B cell (primary cell): ENCODE measurements around the gene SNRPE. TPM values are rescaled to one million over a fixed set of nuclear protein-coding genes. Genes with fewer than 3 reads are reported as not detected.

Experiments
- ATAC-seq: fragments of 200-7000 bp; cut with Tn5 transposase; one replicate; pipeline ENCODE4 v1.10.0; 2021; ENCODE audit warnings: low read depth, mild to moderate bottlenecking, moderate number of reproducible peaks, moderate library complexity
- CTCF ChIA-PET: fragments of 350-600 bp; sonication (Branson Sonifier 250); formaldehyde crosslinking; loops from one replicate; lab custom pipeline; 2021; ENCODE audit warnings: antibody characterized with exemption, inconsistent platforms; lab: Charles Lee
- POLR2A ChIA-PET: fragments of 350-600 bp; sonication (Branson Sonifier 250); formaldehyde crosslinking; loops from one replicate; lab custom pipeline; 2021; ENCODE audit warnings: antibody characterized with exemption; lab: Charles Lee
- DNase-seq: peaks from one replicate; pipeline ENCODE4 v3.0.0; 2013
- H2AFZ ChIP-seq: 2 replicates; pipeline ENCODE4 v1.6.1; 2012; ENCODE audit warnings: mild to moderate bottlenecking, low read depth, low read length; ENCODE audit not compliant: insufficient read depth, poor library complexity, severe bottlenecking
- H3K27ac ChIP-seq, 2 donors: 1 replicate in 1 of 2; 2 replicates in 1 of 2; pipeline ENCODE4 v1.5.1; 2012 to 2013; ENCODE audit warnings: low read length in 2 of 2, mild to moderate bottlenecking in 2 of 2, moderate library complexity in 1 of 2
- H3K27me3 ChIP-seq, 4 experiments: fragments of 200-600 bp in 1 of 4; sonication (generic) in 1 of 4; replicated peaks in 1 of 4; 1 replicate in 2 of 4; 2 replicates in 2 of 4; pipeline versions ENCODE4 v1.6.1 to v1.7.0; 2013 to 2016; ENCODE audit warnings: low read length in 3 of 4, mild to moderate bottlenecking in 2 of 4, mixed read lengths in 1 of 4, moderate library complexity in 1 of 4; ENCODE audit not compliant: insufficient read depth in 4 of 4, control insufficient read depth in 3 of 4; ENCODE audit errors: control extremely low read depth in 1 of 4
- H3K36me3 ChIP-seq, 2 experiments: replicated peaks in 1 of 2; 1 replicate in 1 of 2; 2 replicates in 1 of 2; pipeline versions ENCODE4 v1.6.1 to v1.7.1; 2013; ENCODE audit warnings: low read length in 1 of 2; ENCODE audit not compliant: insufficient read depth in 2 of 2, control insufficient read depth in 1 of 2; ENCODE audit errors: control extremely low read depth in 1 of 2, extremely low read depth in 1 of 2
- H3K4me1 ChIP-seq, 2 donors: fragments of 200-600 bp in 1 of 2; sonication (generic) in 1 of 2; 1 replicate in 1 of 2; 2 replicates in 1 of 2; pipeline versions ENCODE4 v1.5.1 to v1.6.1; 2013 to 2017; ENCODE audit warnings: low read length in 2 of 2; ENCODE audit not compliant: control insufficient read depth in 2 of 2, insufficient read depth in 2 of 2
- H3K4me2 ChIP-seq: replicated peaks from 2 replicates; pipeline ENCODE3; 2012; ENCODE audit warnings: mild to moderate bottlenecking, low read depth, low read length; ENCODE audit not compliant: poor library complexity, severe bottlenecking
- H3K4me3 ChIP-seq, 5 experiments: fragments of 200-600 bp in 1 of 5; sonication (generic) in 1 of 5; 1 replicate in 3 of 5; 2 replicates in 2 of 5; pipeline versions ENCODE4 v1.5.1 to v1.7.0; 2011 to 2016; ENCODE audit warnings: low read length in 4 of 5, mild to moderate bottlenecking in 4 of 5, low read depth in 2 of 5, control low read depth in 1 of 5, moderate library complexity in 1 of 5; ENCODE audit not compliant: insufficient read depth in 1 of 5; ENCODE audit errors: control extremely low read depth in 1 of 5, extremely low read depth in 1 of 5
- H3K79me2 ChIP-seq: fragments of 200-600 bp; sonication (generic); one replicate; pipeline ENCODE4 v1.6.0; 2016; ENCODE audit warnings: low read length; ENCODE audit not compliant: control insufficient read depth, insufficient read depth
- H3K9ac ChIP-seq: fragments of 200-600 bp; sonication (generic); 2 replicates; pipeline ENCODE4 v1.6.1; 2017; ENCODE audit warnings: mild to moderate bottlenecking, low read length, moderate library complexity
- H3K9me3 ChIP-seq, 3 donors: one replicate each; pipeline versions ENCODE4 v1.6.1 to v1.7.1; 2013; ENCODE audit warnings: low read length in 2 of 3; ENCODE audit not compliant: control insufficient read depth in 2 of 3, insufficient read depth in 1 of 3; ENCODE audit errors: control extremely low read depth in 1 of 3
- H4K20me1 ChIP-seq: 2 replicates; pipeline ENCODE4 v1.6.0; 2012; ENCODE audit warnings: mild to moderate bottlenecking, low read length; ENCODE audit not compliant: insufficient read depth, control insufficient read depth, poor library complexity, severe bottlenecking
- H3K27ac Mint-ChIP-seq: one replicate; pipeline ENCODE4 v1.8.0; 2021; ENCODE audit warnings: mixed read lengths
- H3K27me3 Mint-ChIP-seq: one replicate; pipeline ENCODE4 v1.8.0; 2021; ENCODE audit warnings: mixed read lengths
- H3K4me1 Mint-ChIP-seq: one replicate; pipeline ENCODE4 v1.8.0; 2021; ENCODE audit warnings: mixed read lengths
- H3K4me3 Mint-ChIP-seq: one replicate; pipeline ENCODE4 v1.8.0; 2021; ENCODE audit warnings: mixed read lengths
- H3K9me3 Mint-ChIP-seq: one replicate; pipeline ENCODE4 v1.8.0; 2022; ENCODE audit warnings: mixed read lengths; ENCODE audit not compliant: insufficient read depth
- CTCF ChIP-seq: fragments of 200-600 bp; IDR thresholded peaks from one replicate; pipeline ENCODE4 v1.8.0; 2022; ENCODE audit warnings: antibody characterized with exemption, mild to moderate bottlenecking
- EZH2 ChIP-seq: IDR thresholded peaks from 2 replicates; pipeline ENCODE4 v1.6.1; 2012; ENCODE audit warnings: borderline replicate concordance, low read depth, mild to moderate bottlenecking, moderate library complexity, low read length; ENCODE audit not compliant: insufficient read depth, poor library complexity, severe bottlenecking
- WGBS: methylation state at CpG from one replicate; pipeline ENCODE4 v1.1.5; 2013; ENCODE audit warnings: missing lambda C conversion rate; ENCODE audit not compliant: insufficient coverage; 5-methylcytosine and 5-hydroxymethylcytosine counted together
- intact Hi-C: fragments of 100-400 bp; cut with micrococcal nuclease; formaldehyde crosslinking; loops from one replicate; pipeline ENCODE4 v1.10.0; 2022
- polyA plus RNA-seq: library from polyadenylated mRNA; depleted of rRNA; stranded (reverse); fragments of >200 nt; gene quantifications from 2 replicates; pipeline ENCODE4 v1.2.3, GENCODE V29; 2012
- total RNA-seq, 2 donors: library from RNA; stranded (reverse); fragments of 120-200 nt in 1 of 2; gene quantifications; 1 replicate in 1 of 2; 2 replicates in 1 of 2; pipeline versions ENCODE4 v1.2.3 to v1.2.4, GENCODE V29; 2013 to 2022

SNRPE gene
- total and polyA plus RNA-seq, 2 donors (not counting 1 experiment from before 2014, with no cell fraction given) = 76.9 to 80.8 TPM

DNA sequence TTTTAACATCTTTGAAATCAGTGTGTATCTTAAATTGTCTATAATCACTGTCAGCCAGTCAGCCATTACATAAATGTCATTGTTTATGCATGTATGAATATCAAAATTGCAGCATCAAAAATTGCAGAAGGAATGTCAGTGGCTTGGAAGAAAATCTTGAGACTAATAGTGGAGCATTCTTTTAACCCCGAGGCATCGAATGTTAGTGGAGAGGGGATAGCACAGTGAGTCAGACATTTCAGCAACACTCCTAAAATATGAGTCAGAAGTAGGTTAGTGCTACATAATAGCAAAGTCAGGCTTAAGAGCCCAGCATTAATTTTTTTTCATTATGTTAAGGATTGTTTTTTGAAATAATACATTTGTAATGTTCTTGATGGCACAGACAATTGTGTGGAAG is 45.5 kb downstream of the SNRPE start:
- WGBS = no CpG with 5 or more reads among the region's 2 CpGs
- Mint-ChIP-seq H3K4me1 (no peaks in the 10 kb centered on the region), H3K27ac (no peak overlapping the region), H3K9me3 (no peaks in the 10 kb centered on the region), H3K27me3 (no peaks in the 10 kb centered on the region), H3K4me3 (no peak overlapping the region)
- no peak for ATAC-seq
- Histone ChIP-seq H3K27me3 (peaks cover 0 to 2% (median 0%) of the 10 kb centered on the region in 4 experiments), H3K4me3 (no peak overlapping the region), H3K9ac (no peak overlapping the region), H3K79me2 (no peaks in the 10 kb centered on the region), H4K20me1 (no peaks in the 10 kb centered on the region), H3K27ac (no peak overlapping the region), H3K4me1 (no peaks in the 10 kb centered on the region), H3K36me3 (no peaks in the 10 kb centered on the region), H2AFZ (no peak overlapping the region), H3K4me2 (no peak overlapping the region), H3K9me3 (no peaks in the 10 kb centered on the region)
- ChIA-PET POLR2A (no interaction called here), CTCF (no interaction called here)
- TF ChIP-seq EZH2 (no peak), CTCF (no peak)
- no peak for DNase-seq
- intact Hi-C loops = no loop called here

- Histone ChIP-seq H3K27ac (no peak overlapping the region), H3K27me3 (peaks cover 0 to 5% (median 0%) of the 10 kb centered on the region in 4 experiments), H3K4me3 (no peak overlapping the region), H3K36me3 (no peaks in the 10 kb centered on the region), H3K79me2 (no peaks in the 10 kb centered on the region), H3K4me1 (no peaks in the 10 kb centered on the region), H3K9ac (no peak overlapping the region), H3K9me3 (no peaks in the 10 kb centered on the region), H4K20me1 (no peaks in the 10 kb centered on the region), H3K4me2 (no peak overlapping the region), H2AFZ (no peak overlapping the region)
- CTCF ChIA-PET = interaction anchor here (0.7 kb wide), 1 partner anchor 66 kb away, joined by 3 read pairs; no protein-coding TSS in a partner anchor
- TF ChIP-seq EZH2 = no peak
- no peak for TF ChIP-seq CTCF
- Mint-ChIP-seq H3K4me3 (no peak overlapping the region), H3K27me3 (no peaks in the 10 kb centered on the region), H3K9me3 (no peaks in the 10 kb centered on the region), H3K27ac (no peak overlapping the region), H3K4me1 (no peaks in the 10 kb centered on the region)
- POLR2A ChIA-PET = no interaction called here
- ATAC-seq (no peak), DNase-seq (no peak)
- intact Hi-C loops = no loop called here
- WGBS = no CpG with 5 or more reads among the region's 5 CpGs
Measured at GRCh38 chr1:203907901-203908300, 46.5 kb downstream of the SNRPE start.
